ENCODE measurements around the gene LRRTM3.

- no peak for TF ChIP-seq CTCF (IDR thresholded peaks at IDR 0.05 in 8 of 11, conservative IDR thresholded peaks at IDR 0.05 in 3 of 11)
- no peak for TF ChIP-seq POLR2A (IDR thresholded peaks at IDR 0.05)
Observed at GRCh38 chr10:66880826-66881225, 45.0 kb upstream of the LRRTM3 start.

Measured in spleen (tissue), 7 donors.